Measurements from ENCODE around the gene LBHD2. TPM values are rescaled to one million over a fixed set of nuclear protein-coding genes. Genes with fewer than 3 reads are reported as not detected.

LBHD2 gene
- total and polyA plus RNA-seq, 2 experiments from 2014 or later = not detected

GRCh38 chr14:103100281-103101121, 16.5 kb downstream of the LBHD2 start:
- Histone ChIP-seq H3K4me3 (no peak overlapping the region), H3K4me2 (no peak overlapping the region), H2AFZ (no peak overlapping the region), H3K27me3 (ENCODE audit: insufficient read depth) (peaks cover 47% of the 10 kb centered on the region), H3K9me2 (ENCODE audit: insufficient read depth) (no peaks in the 10 kb centered on the region), H3K27ac (ENCODE audit: low read depth) (no peak overlapping the region), H3F3A (replicated peaks; ENCODE audit: low read depth) (0 out of 2 replicates have a peak, but pooled peaks cover 5% of the 10 kb centered on the region), H4K20me1 (replicated peaks; ENCODE audit: insufficient read depth) (0 out of 2 replicates have a peak, but pooled peaks cover 3% of the 10 kb centered on the region), H3K4me1 (ENCODE audit: insufficient read depth) (peaks cover 9% of the 10 kb centered on the region), H3K79me2 (replicated peaks; ENCODE audit: insufficient read depth) (no peaks in the 10 kb centered on the region), H3K36me3 (ENCODE audit: insufficient read depth) (no peaks in the 10 kb centered on the region)
- TF ChIP-seq NANOG (IDR thresholded peaks at IDR 0.05; ENCODE audit: borderline replicate concordance) = no peak
- no peak for TF ChIP-seq JUNB (IDR thresholded peaks at IDR 0.05; ENCODE audit: unreplicated experiment)
- no peak for TF ChIP-seq STAT1 (IDR thresholded peaks at IDR 0.05; ENCODE audit: unreplicated experiment)
- no peak for TF ChIP-seq EZH2 (IDR thresholded peaks at IDR 0.05; ENCODE audit: low read depth, unreplicated experiment)
- TF ChIP-seq, protein P1, sequence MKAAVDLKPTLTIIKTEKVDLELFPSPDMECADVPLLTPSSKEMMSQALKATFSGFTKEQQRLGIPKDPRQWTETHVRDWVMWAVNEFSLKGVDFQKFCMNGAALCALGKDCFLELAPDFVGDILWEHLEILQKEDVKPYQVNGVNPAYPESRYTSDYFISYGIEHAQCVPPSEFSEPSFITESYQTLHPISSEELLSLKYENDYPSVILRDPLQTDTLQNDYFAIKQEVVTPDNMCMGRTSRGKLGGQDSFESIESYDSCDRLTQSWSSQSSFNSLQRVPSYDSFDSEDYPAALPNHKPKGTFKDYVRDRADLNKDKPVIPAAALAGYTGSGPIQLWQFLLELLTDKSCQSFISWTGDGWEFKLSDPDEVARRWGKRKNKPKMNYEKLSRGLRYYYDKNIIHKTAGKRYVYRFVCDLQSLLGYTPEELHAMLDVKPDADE (IDR thresholded peaks at IDR 0.05) = no peak
- no peak for TF ChIP-seq CREB1 (CRISPR knock-in tag; IDR thresholded peaks at IDR 0.05; ENCODE audit: low read depth)
- no peak for ATAC-seq
- Mint-ChIP-seq H3K4me3 (no peak overlapping the region), H3K9me3 (no peaks in the 10 kb centered on the region), H3K27me3 (ENCODE audit: insufficient read depth, low read depth, poor library complexity) (peaks cover 55% of the 10 kb centered on the region), H3K36me3 (ENCODE audit: low read depth) (no peaks in the 10 kb centered on the region), H3K4me1 (peaks cover 20% of the 10 kb centered on the region; the same call in 2 of the 3 replicates), H3K27ac (no peak overlapping the region)
- no peak for DNase-seq (ENCODE audit: low spot score)

DNA sequence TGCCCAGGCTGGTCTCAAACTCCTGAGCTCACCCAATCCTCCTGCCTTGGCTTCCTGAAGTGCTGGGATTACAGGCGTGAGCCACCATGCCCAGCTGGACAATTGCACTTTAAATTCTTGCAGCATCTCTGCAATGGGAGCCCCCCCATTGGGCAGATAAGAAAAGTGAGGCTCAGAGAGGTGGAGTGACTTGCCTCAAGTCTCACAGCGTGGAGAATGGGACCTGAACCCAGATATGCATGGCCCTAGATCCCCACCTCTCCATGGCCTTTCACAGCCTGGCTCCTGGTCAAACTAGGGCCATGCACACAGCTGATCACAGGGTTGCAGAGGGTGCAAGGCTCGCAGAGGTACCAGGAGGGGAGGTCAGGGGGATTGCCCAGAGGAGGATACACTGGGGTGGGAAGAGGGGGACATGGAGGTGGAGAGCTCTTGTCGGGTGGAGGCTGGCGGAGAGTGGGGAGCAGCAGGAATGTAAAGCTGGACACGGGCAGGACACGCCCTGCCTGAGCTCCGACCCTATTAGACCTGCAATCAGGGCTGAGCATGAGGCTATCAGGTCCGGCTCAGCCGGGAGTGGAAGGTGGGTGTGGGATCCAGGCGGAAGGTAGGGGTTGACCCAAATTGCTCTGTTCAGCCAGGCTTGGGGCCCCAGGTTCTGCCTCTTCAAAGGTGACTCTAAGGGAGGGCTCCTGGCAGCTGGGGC, 17.4 kb downstream of the LBHD2 start:
- Histone ChIP-seq H3K4me3 (no peak overlapping the region; the same call in 1 of the 2 replicates), H4K20me1 (replicated peaks; ENCODE audit: insufficient read depth) (0 out of 2 replicates have a peak, but pooled peaks cover 3% of the 10 kb centered on the region), H2AFZ (peak overlapping the region; percentile 63; the same call in 1 of the 2 replicates), H3K9me2 (ENCODE audit: insufficient read depth) (no peaks in the 10 kb centered on the region), H3K27ac (ENCODE audit: low read depth) (no peak overlapping the region), H3K4me2 (peak overlapping the region; percentile 67; the same call in 1 of the 2 replicates), H3F3A (replicated peaks; ENCODE audit: low read depth) (0 out of 2 replicates have a peak, but pooled peaks cover 5% of the 10 kb centered on the region), H3K27me3 (ENCODE audit: insufficient read depth) (peaks cover 51% of the 10 kb centered on the region), H3K79me2 (replicated peaks; ENCODE audit: insufficient read depth) (no peaks in the 10 kb centered on the region), H3K36me3 (ENCODE audit: insufficient read depth) (no peaks in the 10 kb centered on the region), H3K4me1 (ENCODE audit: insufficient read depth) (peaks cover 9% of the 10 kb centered on the region)
- ATAC-seq = no peak
- peaks cover 61% of the 10 kb centered on the region for H3K27me3 Mint-ChIP-seq (ENCODE audit: insufficient read depth, low read depth, poor library complexity)
- DNase-seq (ENCODE audit: low spot score) = no peak
- H3K9me3 Mint-ChIP-seq = no peaks in the 10 kb centered on the region; the same call in 2 of the 3 replicates
- peaks cover 17% of the 10 kb centered on the region; the same call in 2 of the 3 replicates for H3K4me1 Mint-ChIP-seq
- no peaks in the 10 kb centered on the region for H3K36me3 Mint-ChIP-seq (ENCODE audit: low read depth)
- no peak overlapping the region for H3K27ac Mint-ChIP-seq
- no peak overlapping the region for H3K4me3 Mint-ChIP-seq
- TF ChIP-seq, protein P1 (IDR thresholded peaks at IDR 0.05) = no peak
- TF ChIP-seq ZNF114 (CRISPR knock-in tag; IDR thresholded peaks at IDR 0.05) (no peak), NANOG (IDR thresholded peaks at IDR 0.05; ENCODE audit: borderline replicate concordance) (no peak)
- TF ChIP-seq, protein P2, sequence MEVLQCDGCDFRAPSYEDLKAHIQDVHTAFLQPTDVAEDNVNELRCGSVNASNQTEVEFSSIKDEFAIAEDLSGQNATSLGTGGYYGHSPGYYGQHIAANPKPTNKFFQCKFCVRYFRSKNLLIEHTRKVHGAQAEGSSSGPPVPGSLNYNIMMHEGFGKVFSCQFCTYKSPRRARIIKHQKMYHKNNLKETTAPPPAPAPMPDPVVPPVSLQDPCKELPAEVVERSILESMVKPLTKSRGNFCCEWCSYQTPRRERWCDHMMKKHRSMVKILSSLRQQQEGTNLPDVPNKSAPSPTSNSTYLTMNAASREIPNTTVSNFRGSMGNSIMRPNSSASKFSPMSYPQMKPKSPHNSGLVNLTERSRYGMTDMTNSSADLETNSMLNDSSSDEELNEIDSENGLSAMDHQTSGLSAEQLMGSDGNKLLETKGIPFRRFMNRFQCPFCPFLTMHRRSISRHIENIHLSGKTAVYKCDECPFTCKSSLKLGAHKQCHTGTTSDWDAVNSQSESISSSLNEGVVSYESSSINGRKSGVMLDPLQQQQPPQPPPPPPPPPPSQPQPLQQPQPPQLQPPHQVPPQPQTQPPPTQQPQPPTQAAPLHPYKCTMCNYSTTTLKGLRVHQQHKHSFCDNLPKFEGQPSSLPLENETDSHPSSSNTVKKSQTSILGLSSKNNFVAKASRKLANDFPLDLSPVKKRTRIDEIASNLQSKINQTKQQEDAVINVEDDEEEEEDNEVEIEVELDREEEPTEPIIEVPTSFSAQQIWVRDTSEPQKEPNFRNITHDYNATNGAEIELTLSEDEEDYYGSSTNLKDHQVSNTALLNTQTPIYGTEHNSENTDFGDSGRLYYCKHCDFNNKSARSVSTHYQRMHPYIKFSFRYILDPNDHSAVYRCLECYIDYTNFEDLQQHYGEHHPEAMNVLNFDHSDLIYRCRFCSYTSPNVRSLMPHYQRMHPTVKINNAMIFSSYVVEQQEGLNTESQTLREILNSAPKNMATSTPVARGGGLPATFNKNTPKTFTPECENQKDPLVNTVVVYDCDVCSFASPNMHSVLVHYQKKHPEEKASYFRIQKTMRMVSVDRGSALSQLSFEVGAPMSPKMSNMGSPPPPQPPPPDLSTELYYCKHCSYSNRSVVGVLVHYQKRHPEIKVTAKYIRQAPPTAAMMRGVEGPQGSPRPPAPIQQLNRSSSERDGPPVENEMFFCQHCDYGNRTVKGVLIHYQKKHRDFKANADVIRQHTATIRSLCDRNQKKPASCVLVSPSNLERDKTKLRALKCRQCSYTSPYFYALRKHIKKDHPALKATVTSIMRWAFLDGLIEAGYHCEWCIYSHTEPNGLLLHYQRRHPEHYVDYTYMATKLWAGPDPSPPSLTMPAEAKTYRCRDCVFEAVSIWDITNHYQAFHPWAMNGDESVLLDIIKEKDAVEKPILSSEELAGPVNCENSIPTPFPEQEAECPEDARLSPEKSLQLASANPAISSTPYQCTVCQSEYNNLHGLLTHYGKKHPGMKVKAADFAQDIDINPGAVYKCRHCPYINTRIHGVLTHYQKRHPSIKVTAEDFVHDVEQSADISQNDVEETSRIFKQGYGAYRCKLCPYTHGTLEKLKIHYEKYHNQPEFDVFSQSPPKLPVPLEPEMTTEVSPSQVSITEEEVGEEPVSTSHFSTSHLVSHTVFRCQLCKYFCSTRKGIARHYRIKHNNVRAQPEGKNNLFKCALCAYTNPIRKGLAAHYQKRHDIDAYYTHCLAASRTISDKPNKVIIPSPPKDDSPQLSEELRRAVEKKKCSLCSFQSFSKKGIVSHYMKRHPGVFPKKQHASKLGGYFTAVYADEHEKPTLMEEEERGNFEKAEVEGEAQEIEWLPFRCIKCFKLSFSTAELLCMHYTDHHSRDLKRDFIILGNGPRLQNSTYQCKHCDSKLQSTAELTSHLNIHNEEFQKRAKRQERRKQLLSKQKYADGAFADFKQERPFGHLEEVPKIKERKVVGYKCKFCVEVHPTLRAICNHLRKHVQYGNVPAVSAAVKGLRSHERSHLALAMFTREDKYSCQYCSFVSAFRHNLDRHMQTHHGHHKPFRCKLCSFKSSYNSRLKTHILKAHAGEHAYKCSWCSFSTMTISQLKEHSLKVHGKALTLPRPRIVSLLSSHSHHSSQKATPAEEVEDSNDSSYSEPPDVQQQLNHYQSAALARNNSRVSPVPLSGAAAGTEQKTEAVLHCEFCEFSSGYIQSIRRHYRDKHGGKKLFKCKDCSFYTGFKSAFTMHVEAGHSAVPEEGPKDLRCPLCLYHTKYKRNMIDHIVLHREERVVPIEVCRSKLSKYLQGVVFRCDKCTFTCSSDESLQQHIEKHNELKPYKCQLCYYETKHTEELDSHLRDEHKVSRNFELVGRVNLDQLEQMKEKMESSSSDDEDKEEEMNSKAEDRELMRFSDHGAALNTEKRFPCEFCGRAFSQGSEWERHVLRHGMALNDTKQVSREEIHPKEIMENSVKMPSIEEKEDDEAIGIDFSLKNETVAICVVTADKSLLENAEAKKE (CRISPR knock-in tag; IDR thresholded peaks at IDR 0.05) = no peak

Data from GM23338 (cell line).